Renal cortex interstitium (tissue), 11 donors: ENCODE results near the gene CCDC106. TPM values are rescaled to one million over a fixed set of nuclear protein-coding genes. Genes with fewer than 3 reads are reported as not detected.

Experiments
- DNase-seq, 11 donors: peaks; one replicate each; pipeline ENCODE4 v3.0.0-alpha.2; 2013; ENCODE audit warnings: low read depth in 9 of 11, low spot score in 4 of 11; ENCODE audit errors: extremely low read depth in 1 of 11
- polyA plus RNA-seq, 3 donors: library from polyadenylated mRNA; unstranded; fragments of 120-200 nt; gene quantifications; one replicate each; pipeline ENCODE4 v1.2.1, GENCODE V29; 2013; ENCODE audit not compliant: insufficient read length in 3 of 3

The CCDC106 gene
- polyA plus RNA-seq, 3 donors = 17.5 to 27.4 (median 25.3) TPM

- DNase-seq = no peak
Measured at GRCh38 chr19:55699221-55699620, 51.2 kb downstream of the CCDC106 start.

GRCh38 chr19:55700813-55701212 lies 52.8 kb downstream of the CCDC106 start:
- no peak for DNase-seq

GRCh38 chr19:55702131-55702627 lies 54.2 kb downstream of the CCDC106 start:
- no peak for DNase-seq

Other genes with a start within 250 kb of the CCDC106 start
- 10 to 100 TPM; 39.8 to 70.7 (median 42.8) TPM for gene UBE2S, start 240.4 kb upstream of the CCDC106 start, polyA plus RNA-seq
- under 1 TPM; 0.09 to 0.30 (median 0.16) TPM for gene SHISA7, start 204.9 kb upstream of the CCDC106 start, polyA plus RNA-seq
- gene ISOC2, start 186.6 kb upstream of the CCDC106 start, polyA plus RNA-seq = 10 to 100 TPM; 28.1 to 47.0 (median 45.4) TPM
- gene C19orf85, start 183.5 kb upstream of the CCDC106 start, polyA plus RNA-seq = not detected
- 1 to 10 TPM; 2.1 to 6.6 (median 4.8) TPM for gene ZNF628, start 171.6 kb upstream of the CCDC106 start, polyA plus RNA-seq
- gene NAT14, start 163.0 kb upstream of the CCDC106 start, polyA plus RNA-seq = 10 to 100 TPM; 43.2 to 55.9 (median 52.6) TPM
- gene SSC5D, start 159.8 kb upstream of the CCDC106 start, polyA plus RNA-seq = 1 to 10 TPM; 1.5 to 2.5 (median 1.6) TPM
- gene SBK2, start 111.1 kb upstream of the CCDC106 start, polyA plus RNA-seq = 1 to 10 TPM in 2 of 3 donors, under 1 TPM in 1; 0.97 to 1.8 (median 1.4) TPM
- under 1 TPM; 0.12 to 0.28 (median 0.22) TPM for gene SBK3, start 102.7 kb upstream of the CCDC106 start, polyA plus RNA-seq
- 10 to 100 TPM; 13.8 to 21.2 (median 19.5) TPM for gene ZNF579, start 67.4 kb upstream of the CCDC106 start, polyA plus RNA-seq
- gene FIZ1, start 48.7 kb upstream of the CCDC106 start, polyA plus RNA-seq = 10 to 100 TPM; 20.1 to 24.5 (median 23.9) TPM
- 10 to 100 TPM in 2 of 3 donors, 1 to 10 TPM in 1; 6.5 to 11.1 (median 11.0) TPM for gene ZNF524, start 47.9 kb upstream of the CCDC106 start, polyA plus RNA-seq
- gene ZNF865, start 42.6 kb upstream of the CCDC106 start, polyA plus RNA-seq = 10 to 100 TPM in 2 of 3 donors, 1 to 10 TPM in 1; 5.9 to 11.8 (median 11.1) TPM
- gene ZNF784, start 23.6 kb upstream of the CCDC106 start, polyA plus RNA-seq = 10 to 100 TPM in 2 of 3 donors, 1 to 10 TPM in 1; 8.7 to 13.6 (median 12.7) TPM
- 10 to 100 TPM; 35.1 to 61.9 (median 53.0) TPM for gene ZNF580, start 7.2 kb upstream of the CCDC106 start, polyA plus RNA-seq
- 10 to 100 TPM; 22.5 to 30.9 (median 30.2) TPM for gene ZNF581, start 4.6 kb upstream of the CCDC106 start, polyA plus RNA-seq
- 100 to 1,000 TPM; 160 to 218 (median 199) TPM for gene U2AF2, start 6.8 kb downstream of the CCDC106 start, polyA plus RNA-seq
- 100 to 1,000 TPM in 2 of 3 donors, 10 to 100 TPM in 1; 80.2 to 152 (median 135) TPM for gene EPN1, start 27.0 kb downstream of the CCDC106 start, polyA plus RNA-seq
- gene NLRP9, start 90.2 kb downstream of the CCDC106 start, polyA plus RNA-seq = not detected
- under 1 TPM in 1 of 3 donors, not detected in 2; 0.20 TPM for gene RFPL4A, start 110.9 kb downstream of the CCDC106 start, polyA plus RNA-seq
- gene RFPL4AL1, start 120.9 kb downstream of the CCDC106 start, polyA plus RNA-seq = under 1 TPM in 1 of 3 donors, not detected in 2; 0.22 TPM
- under 1 TPM; 0.14 to 0.20 (median 0.17) TPM for gene NLRP11, start 183.8 kb downstream of the CCDC106 start, polyA plus RNA-seq
- not detected for gene NLRP4, start 188.3 kb downstream of the CCDC106 start, polyA plus RNA-seq